H1 (cell line): ENCODE results near the gene AGPAT2. TPM values are rescaled to one million over a fixed set of nuclear protein-coding genes. Genes with fewer than 3 reads are reported as not detected.
A peak's percentile ranks its signal among the peaks of the same experiment; 100 is the strongest.

Experiments
- CBX5 ChIP-seq: fragments of 300-800, 300-1000 bp; sonication (generic); IDR thresholded peaks from 2 replicates; pipeline ENCODE4 v1.7.1; 2016; ENCODE audit warnings: antibody characterized with exemption, low read length, low read depth
- FOSL1 ChIP-seq: IDR thresholded peaks from 2 replicates; pipeline ENCODE4 v1.6.1; 2011; ENCODE audit warnings: mild to moderate bottlenecking, low read depth, low read length, moderate library complexity; ENCODE audit not compliant: insufficient read depth
- GABPA ChIP-seq: IDR thresholded peaks from 2 replicates; pipeline ENCODE4 v1.6.1; 2011; ENCODE audit warnings: mild to moderate bottlenecking, low read length, moderate library complexity, borderline replicate concordance; ENCODE audit not compliant: insufficient read depth
- MAFK ChIP-seq: IDR thresholded peaks from 2 replicates; pipeline ENCODE4 v1.6.1; 2012; ENCODE audit warnings: low read depth, mild to moderate bottlenecking, improper control_type of control experiment, low read length
- ZNF274 ChIP-seq: IDR thresholded peaks from 2 replicates; pipeline ENCODE4 v1.7.0; 2012; ENCODE audit warnings: low read length, borderline replicate concordance; ENCODE audit errors: extremely low read depth
- microRNA counts: library from miRNA; unstranded; fragments of <30 nt; microRNA quantifications from one replicate; lab custom pipeline; 2015
- microRNA-seq, 2 experiments: library from miRNA; unstranded; fragments of <30 nt; microRNA quantifications; one replicate each; pipeline versions ENCODE4 to v1.2.0, GENCODE V29; 2016 to 2020; ENCODE audit warnings: borderline microRNAs expressed in 2 of 2, borderline number of aligned reads in 2 of 2, borderline replicate concordance in 1 of 2
- polyA plus RNA-seq, 7 experiments: library from polyadenylated mRNA; depleted of rRNA in 3 of 7; stranded (reverse) in 5 of 7; unstranded in 2 of 7; fragments of >200 nt in 5 of 7; fragments of 200-250 nt in 2 of 7; gene quantifications; 1 replicate in 5 of 7; 2 replicates in 1 of 7; 4 replicates in 1 of 7; pipeline versions ENCODE4 v1.2.1 to v1.2.3, GENCODE V29; 2011 to 2013; ENCODE audit warnings: missing spikeins in 2 of 7, mixed read lengths in 2 of 7
- small RNA-seq: library from polyadenylated mRNA; stranded (forward); fragments of <200 nt; extraction: miRNeasy Mini kit (QIAGEN cat#:217004); gene quantifications from one replicate; pipeline ENCODE3, GENCODE V24; 2013; ENCODE audit not compliant: insufficient read depth
- total RNA-seq: library from RNA; stranded (reverse); fragmentation: NEBNext Ultra II Directional; extraction: Animal tissue kit (Norgen Biotek cat#: 25700); gene quantifications from 2 replicates; pipeline ENCODE4 v1.2.1, GENCODE V29; 2021

Gene AGPAT2
- total and polyA plus RNA-seq, 2 of the 8 experiments (the other 6 are each of a cell fraction or from before 2014, with no cell fraction given): 31.6 to 37.6 TPM

DNA sequence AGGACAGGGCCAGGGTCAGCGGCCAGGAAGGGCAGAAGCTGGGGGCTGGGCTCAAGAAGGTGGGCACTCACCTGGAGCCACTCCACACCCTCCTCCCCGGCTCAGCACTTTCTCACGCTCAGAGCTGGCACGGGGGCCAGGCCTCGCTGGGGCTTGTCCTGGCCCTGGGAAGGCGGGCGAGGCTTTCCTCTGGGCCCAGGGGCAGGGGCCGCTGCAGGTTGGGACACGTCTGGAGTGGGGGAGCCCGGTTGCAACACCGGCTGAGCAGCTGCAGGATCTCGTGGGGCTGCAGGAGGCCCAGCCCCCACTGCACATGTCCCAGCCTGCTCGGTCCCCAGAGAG is 63.4 kb downstream of the AGPAT2 start (continued):
- TF ChIP-seq CBX5 (no peak), FOSL1 (no peak), MAFK (no peak), ZNF274 (no peak), GABPA (no peak)
- TF ChIP-seq, all 59 proteins: peak for 0

MicroRNAs within 50 kb of the gene (microRNA counts, 767-probe panel; counts per million panel counts)
- microRNA hsa-miR-126-3p (lab: Ali Mortazavi, UCI): 879 counts per million, percentile 95 among the panel's probes with 10 or more counts

Small RNA genes within 50 kb of the gene (microRNA-seq; reads per million reads assigned to microRNA genes)
- 266 to 707 reads per million in 2 experiments for gene MIR126

Small RNA genes within 50 kb of the gene (small RNA-seq; reads per million reads assigned to genes)
- 1,713 reads per million, percentile 99 among the genes with 10 or more reads in this experiment for gene MIR126

Other genes with a start within 250 kb of the AGPAT2 start
- gene INPP5E, start 247.6 kb downstream of the AGPAT2 start, total RNA-seq: 11.3 and 11.5 TPM in 2 replicates
- gene INPP5E, start 247.6 kb downstream of the AGPAT2 start, polyA plus RNA-seq (2011; rRNA removed): 8.7 and 14.3 TPM in 2 replicates
- 47.1 and 49.0 TPM in 2 replicates for gene SEC16A, start 204.4 kb downstream of the AGPAT2 start, total RNA-seq
- gene SEC16A, start 204.4 kb downstream of the AGPAT2 start, polyA plus RNA-seq (2011; rRNA removed): 21.6 and 25.1 TPM in 2 replicates
- gene NOTCH1, start 141.4 kb downstream of the AGPAT2 start, total RNA-seq: 55.6 and 60.9 TPM in 2 replicates
- gene NOTCH1, start 141.4 kb downstream of the AGPAT2 start, polyA plus RNA-seq (2011; rRNA removed): 6.9 and 19.9 TPM in 2 replicates
- gene EGFL7, start 24.5 kb downstream of the AGPAT2 start, total RNA-seq: 37.8 and 39.8 TPM in 2 replicates
- gene EGFL7, start 24.5 kb downstream of the AGPAT2 start, polyA plus RNA-seq (2011; rRNA removed): 53.4 and 82.5 TPM in 2 replicates
- 32.3 and 35.3 TPM in 2 replicates for gene DIPK1B, start 25.1 kb upstream of the AGPAT2 start, total RNA-seq
- 64.8 and 78.8 TPM in 2 replicates for gene DIPK1B, start 25.1 kb upstream of the AGPAT2 start, polyA plus RNA-seq (2011; rRNA removed)
- 2.8 and 4.8 TPM in 2 replicates for gene LCN10, start 55.5 kb upstream of the AGPAT2 start, total RNA-seq
- 2.6 and 3.5 TPM in 2 replicates for gene LCN10, start 55.5 kb upstream of the AGPAT2 start, polyA plus RNA-seq (2011; rRNA removed)
- gene LCN6, start 61.1 kb upstream of the AGPAT2 start, total RNA-seq: not detected in 2 replicates
- not detected in 2 replicates for gene LCN6, start 61.1 kb upstream of the AGPAT2 start, polyA plus RNA-seq (2011; rRNA removed)
- gene LCN8, start 70.8 kb upstream of the AGPAT2 start, total RNA-seq: not detected in 2 replicates
- gene LCN8, start 70.8 kb upstream of the AGPAT2 start, polyA plus RNA-seq (2011; rRNA removed): 0.14 TPM in 1 of 2 replicates, not detected in the other
- 0.47 and 0.61 TPM in 2 replicates for gene LCN15, start 77.1 kb upstream of the AGPAT2 start, total RNA-seq
- gene LCN15, start 77.1 kb upstream of the AGPAT2 start, polyA plus RNA-seq (2011; rRNA removed): 0.08 and 0.25 TPM in 2 replicates
- 50.6 and 51.1 TPM in 2 replicates for gene TMEM141, start 103.9 kb upstream of the AGPAT2 start, total RNA-seq
- 137 and 140 TPM in 2 replicates for gene TMEM141, start 103.9 kb upstream of the AGPAT2 start, polyA plus RNA-seq (2011; rRNA removed)
- 0.78 and 1.6 TPM in 2 replicates for gene CCDC183, start 108.9 kb upstream of the AGPAT2 start, total RNA-seq
- gene CCDC183, start 108.9 kb upstream of the AGPAT2 start, polyA plus RNA-seq (2011; rRNA removed): 0.51 and 1.1 TPM in 2 replicates
- gene RABL6, start 120.5 kb upstream of the AGPAT2 start, total RNA-seq: 129 and 130 TPM in 2 replicates
- 70.1 and 98.6 TPM in 2 replicates for gene RABL6, start 120.5 kb upstream of the AGPAT2 start, polyA plus RNA-seq (2011; rRNA removed)
- 0.86 and 0.97 TPM in 2 replicates for gene AJM1, start 155.0 kb upstream of the AGPAT2 start, total RNA-seq
- 0.12 and 0.33 TPM in 2 replicates for gene AJM1, start 155.0 kb upstream of the AGPAT2 start, polyA plus RNA-seq (2011; rRNA removed)
- gene PHPT1, start 162.0 kb upstream of the AGPAT2 start, total RNA-seq: 109 and 111 TPM in 2 replicates
- gene PHPT1, start 162.0 kb upstream of the AGPAT2 start, polyA plus RNA-seq (2011; rRNA removed): 226 and 246 TPM in 2 replicates
- 4.5 TPM in 2 replicates for gene MAMDC4, start 164.9 kb upstream of the AGPAT2 start, total RNA-seq
- gene MAMDC4, start 164.9 kb upstream of the AGPAT2 start, polyA plus RNA-seq (2011; rRNA removed): 3.1 and 6.6 TPM in 2 replicates
- 337 and 338 TPM in 2 replicates for gene EDF1, start 178.9 kb upstream of the AGPAT2 start, total RNA-seq
- gene EDF1, start 178.9 kb upstream of the AGPAT2 start, polyA plus RNA-seq (2011; rRNA removed): 297 and 298 TPM in 2 replicates
- 50.2 and 50.5 TPM in 2 replicates for gene TRAF2, start 199.1 kb upstream of the AGPAT2 start, total RNA-seq
- gene TRAF2, start 199.1 kb upstream of the AGPAT2 start, polyA plus RNA-seq (2011; rRNA removed): 26.9 and 39.3 TPM in 2 replicates